ENCODE results near the gene SHISA2.

GRCh38 chr13:26041444-26041843 is 10.4 kb downstream of the SHISA2 start:
- TF ChIP-seq CTCF (IDR thresholded peaks at IDR 0.05) = no peak
- TF ChIP-seq POLR2A (IDR thresholded peaks at IDR 0.05) = no peak
